ENCODE results near the gene LMF2. TPM values are rescaled to one million over a fixed set of nuclear protein-coding genes. Genes with fewer than 3 reads are reported as not detected.

LMF2 gene
- total and polyA plus RNA-seq, 2 of the 8 experiments (the other 6 are each of a cell fraction or from before 2014, with no cell fraction given), result 34.3 to 62.9 TPM

DNA sequence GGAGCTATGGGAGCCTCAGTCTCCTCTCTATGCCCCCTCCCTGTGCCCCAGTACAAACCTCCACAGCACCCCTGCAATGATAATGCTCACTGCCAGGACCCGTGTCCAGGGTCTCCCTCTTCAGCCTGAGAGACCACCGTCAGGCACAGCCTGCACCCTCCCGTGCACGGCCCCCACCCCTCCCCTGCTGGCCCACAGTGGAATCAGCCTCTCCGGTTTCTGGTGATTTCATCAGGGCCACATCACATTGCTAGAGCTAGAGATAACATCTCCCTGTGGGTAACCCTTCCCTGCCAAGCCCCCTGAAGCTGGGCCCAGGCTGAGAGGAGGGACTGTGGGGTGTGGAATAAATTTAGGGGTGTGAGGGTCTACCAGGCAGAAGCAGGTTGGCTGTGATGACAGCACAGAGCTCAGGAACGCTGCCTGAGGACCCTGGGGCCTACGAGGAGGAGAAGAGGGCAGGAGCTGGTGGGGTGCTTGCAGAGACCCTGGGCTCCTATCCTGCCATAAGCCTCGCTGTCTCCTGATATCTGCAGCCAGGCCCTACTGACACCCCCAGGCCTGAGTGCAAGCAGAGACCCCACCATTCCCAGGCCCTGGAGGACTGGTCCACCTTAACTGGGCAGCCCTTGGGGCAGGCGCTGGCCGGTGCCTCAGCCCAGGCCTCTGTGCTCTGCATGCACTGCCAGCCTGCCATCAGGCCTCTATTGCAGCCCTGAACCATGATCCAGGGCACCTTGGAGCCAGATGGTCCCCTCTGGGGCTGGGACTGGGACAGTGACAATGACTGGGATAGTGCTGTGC lies 38.2 kb upstream of the LMF2 start, which contains the start of gene KLHDC7B (continued):
- TF ChIP-seq, protein P1, sequence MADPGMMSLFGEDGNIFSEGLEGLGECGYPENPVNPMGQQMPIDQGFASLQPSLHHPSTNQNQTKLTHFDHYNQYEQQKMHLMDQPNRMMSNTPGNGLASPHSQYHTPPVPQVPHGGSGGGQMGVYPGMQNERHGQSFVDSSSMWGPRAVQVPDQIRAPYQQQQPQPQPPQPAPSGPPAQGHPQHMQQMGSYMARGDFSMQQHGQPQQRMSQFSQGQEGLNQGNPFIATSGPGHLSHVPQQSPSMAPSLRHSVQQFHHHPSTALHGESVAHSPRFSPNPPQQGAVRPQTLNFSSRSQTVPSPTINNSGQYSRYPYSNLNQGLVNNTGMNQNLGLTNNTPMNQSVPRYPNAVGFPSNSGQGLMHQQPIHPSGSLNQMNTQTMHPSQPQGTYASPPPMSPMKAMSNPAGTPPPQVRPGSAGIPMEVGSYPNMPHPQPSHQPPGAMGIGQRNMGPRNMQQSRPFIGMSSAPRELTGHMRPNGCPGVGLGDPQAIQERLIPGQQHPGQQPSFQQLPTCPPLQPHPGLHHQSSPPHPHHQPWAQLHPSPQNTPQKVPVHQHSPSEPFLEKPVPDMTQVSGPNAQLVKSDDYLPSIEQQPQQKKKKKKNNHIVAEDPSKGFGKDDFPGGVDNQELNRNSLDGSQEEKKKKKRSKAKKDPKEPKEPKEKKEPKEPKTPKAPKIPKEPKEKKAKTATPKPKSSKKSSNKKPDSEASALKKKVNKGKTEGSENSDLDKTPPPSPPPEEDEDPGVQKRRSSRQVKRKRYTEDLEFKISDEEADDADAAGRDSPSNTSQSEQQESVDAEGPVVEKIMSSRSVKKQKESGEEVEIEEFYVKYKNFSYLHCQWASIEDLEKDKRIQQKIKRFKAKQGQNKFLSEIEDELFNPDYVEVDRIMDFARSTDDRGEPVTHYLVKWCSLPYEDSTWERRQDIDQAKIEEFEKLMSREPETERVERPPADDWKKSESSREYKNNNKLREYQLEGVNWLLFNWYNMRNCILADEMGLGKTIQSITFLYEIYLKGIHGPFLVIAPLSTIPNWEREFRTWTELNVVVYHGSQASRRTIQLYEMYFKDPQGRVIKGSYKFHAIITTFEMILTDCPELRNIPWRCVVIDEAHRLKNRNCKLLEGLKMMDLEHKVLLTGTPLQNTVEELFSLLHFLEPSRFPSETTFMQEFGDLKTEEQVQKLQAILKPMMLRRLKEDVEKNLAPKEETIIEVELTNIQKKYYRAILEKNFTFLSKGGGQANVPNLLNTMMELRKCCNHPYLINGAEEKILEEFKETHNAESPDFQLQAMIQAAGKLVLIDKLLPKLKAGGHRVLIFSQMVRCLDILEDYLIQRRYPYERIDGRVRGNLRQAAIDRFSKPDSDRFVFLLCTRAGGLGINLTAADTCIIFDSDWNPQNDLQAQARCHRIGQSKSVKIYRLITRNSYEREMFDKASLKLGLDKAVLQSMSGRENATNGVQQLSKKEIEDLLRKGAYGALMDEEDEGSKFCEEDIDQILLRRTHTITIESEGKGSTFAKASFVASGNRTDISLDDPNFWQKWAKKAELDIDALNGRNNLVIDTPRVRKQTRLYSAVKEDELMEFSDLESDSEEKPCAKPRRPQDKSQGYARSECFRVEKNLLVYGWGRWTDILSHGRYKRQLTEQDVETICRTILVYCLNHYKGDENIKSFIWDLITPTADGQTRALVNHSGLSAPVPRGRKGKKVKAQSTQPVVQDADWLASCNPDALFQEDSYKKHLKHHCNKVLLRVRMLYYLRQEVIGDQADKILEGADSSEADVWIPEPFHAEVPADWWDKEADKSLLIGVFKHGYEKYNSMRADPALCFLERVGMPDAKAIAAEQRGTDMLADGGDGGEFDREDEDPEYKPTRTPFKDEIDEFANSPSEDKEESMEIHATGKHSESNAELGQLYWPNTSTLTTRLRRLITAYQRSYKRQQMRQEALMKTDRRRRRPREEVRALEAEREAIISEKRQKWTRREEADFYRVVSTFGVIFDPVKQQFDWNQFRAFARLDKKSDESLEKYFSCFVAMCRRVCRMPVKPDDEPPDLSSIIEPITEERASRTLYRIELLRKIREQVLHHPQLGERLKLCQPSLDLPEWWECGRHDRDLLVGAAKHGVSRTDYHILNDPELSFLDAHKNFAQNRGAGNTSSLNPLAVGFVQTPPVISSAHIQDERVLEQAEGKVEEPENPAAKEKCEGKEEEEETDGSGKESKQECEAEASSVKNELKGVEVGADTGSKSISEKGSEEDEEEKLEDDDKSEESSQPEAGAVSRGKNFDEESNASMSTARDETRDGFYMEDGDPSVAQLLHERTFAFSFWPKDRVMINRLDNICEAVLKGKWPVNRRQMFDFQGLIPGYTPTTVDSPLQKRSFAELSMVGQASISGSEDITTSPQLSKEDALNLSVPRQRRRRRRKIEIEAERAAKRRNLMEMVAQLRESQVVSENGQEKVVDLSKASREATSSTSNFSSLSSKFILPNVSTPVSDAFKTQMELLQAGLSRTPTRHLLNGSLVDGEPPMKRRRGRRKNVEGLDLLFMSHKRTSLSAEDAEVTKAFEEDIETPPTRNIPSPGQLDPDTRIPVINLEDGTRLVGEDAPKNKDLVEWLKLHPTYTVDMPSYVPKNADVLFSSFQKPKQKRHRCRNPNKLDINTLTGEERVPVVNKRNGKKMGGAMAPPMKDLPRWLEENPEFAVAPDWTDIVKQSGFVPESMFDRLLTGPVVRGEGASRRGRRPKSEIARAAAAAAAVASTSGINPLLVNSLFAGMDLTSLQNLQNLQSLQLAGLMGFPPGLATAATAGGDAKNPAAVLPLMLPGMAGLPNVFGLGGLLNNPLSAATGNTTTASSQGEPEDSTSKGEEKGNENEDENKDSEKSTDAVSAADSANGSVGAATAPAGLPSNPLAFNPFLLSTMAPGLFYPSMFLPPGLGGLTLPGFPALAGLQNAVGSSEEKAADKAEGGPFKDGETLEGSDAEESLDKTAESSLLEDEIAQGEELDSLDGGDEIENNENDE (IDR thresholded peaks at IDR 0.05; ENCODE audit: insufficient replicate concordance, low read length), result no peak
- TF ChIP-seq RNF2 (IDR thresholded peaks at IDR 0.05; ENCODE audit: borderline replicate concordance, low read depth, low read length, missing control alignments, poor library complexity, severe bottlenecking) (no peak), ZNF274 (IDR thresholded peaks at IDR 0.05; ENCODE audit: borderline replicate concordance, extremely low read depth, low read length) (no peak), HDAC6 (IDR thresholded peaks at IDR 0.05; ENCODE audit: low read depth, low read length) (no peak), CEBPB (IDR thresholded peaks at IDR 0.05; ENCODE audit: low read depth, low read length) (no peak), CTBP2 (IDR thresholded peaks at IDR 0.05; ENCODE audit: borderline replicate concordance, insufficient read depth, insufficient read length, low read length) (no peak), EZH2 (IDR thresholded peaks at IDR 0.05; ENCODE audit: low read depth, low read length, severe bottlenecking) (no peak)
- TF ChIP-seq, protein P2, sequence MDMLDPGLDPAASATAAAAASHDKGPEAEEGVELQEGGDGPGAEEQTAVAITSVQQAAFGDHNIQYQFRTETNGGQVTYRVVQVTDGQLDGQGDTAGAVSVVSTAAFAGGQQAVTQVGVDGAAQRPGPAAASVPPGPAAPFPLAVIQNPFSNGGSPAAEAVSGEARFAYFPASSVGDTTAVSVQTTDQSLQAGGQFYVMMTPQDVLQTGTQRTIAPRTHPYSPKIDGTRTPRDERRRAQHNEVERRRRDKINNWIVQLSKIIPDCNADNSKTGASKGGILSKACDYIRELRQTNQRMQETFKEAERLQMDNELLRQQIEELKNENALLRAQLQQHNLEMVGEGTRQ (IDR thresholded peaks at IDR 0.05; ENCODE audit: low read length), result no peak

All from H1 (cell line).